SK-N-SH (cell line): Measurements from ENCODE around the gene FYB1. TPM values are rescaled to one million over a fixed set of nuclear protein-coding genes. Genes with fewer than 3 reads are reported as not detected.

Source experiments
- CTCF ChIA-PET: fragments of 300-600, 350-600 bp; formaldehyde crosslinking; extraction: SDS; loops from one replicate; lab custom pipeline; 2021; lab: Yijun Ruan, JAX
- POLR2A ChIA-PET: fragments of 350-600 bp; sonication (Branson Sonifier 250); formaldehyde crosslinking; extraction: SDS; loops from one replicate; lab custom pipeline; 2020; ENCODE audit warnings: antibody characterized with exemption, inconsistent platforms; lab: Yijun Ruan, JAX
- DNase-seq: peaks from one replicate; pipeline ENCODE4 v3.0.0; 2012
- H2AFZ ChIP-seq: fragments of 200-600 bp; sonication (generic); 2 replicates; pipeline ENCODE4 v1.8.1; 2016; ENCODE audit warnings: antibody characterized with exemption, mild to moderate bottlenecking, low read depth
- H3F3A ChIP-seq: fragments of 200-600 bp; sonication (generic); replicated peaks from 2 replicates; pipeline ENCODE3; 2016; ENCODE audit warnings: antibody characterized with exemption, mild to moderate bottlenecking; ENCODE audit not compliant: insufficient read depth
- H3K27ac ChIP-seq, 2 experiments: fragments of 200-500 bp in 1 of 2; fragments of 200-600 bp in 1 of 2; sonication (Bioruptor generic) in 1 of 2; sonication (generic), shearing (Covaris generic) in 1 of 2; 2 replicates each; pipeline versions ENCODE4 v1.5.1 to v1.6.1; 2014 to 2016; ENCODE audit warnings: low read depth in 2 of 2, inconsistent platforms in 1 of 2, low read length in 1 of 2, mild to moderate bottlenecking in 1 of 2, mixed read lengths in 1 of 2
- H3K27me3 ChIP-seq: fragments of 200-600 bp; sonication (generic), shearing (Covaris generic); 2 replicates; pipeline ENCODE4 v1.6.1; 2016; ENCODE audit warnings: mixed run types; ENCODE audit not compliant: insufficient read depth
- H3K36me3 ChIP-seq, 2 experiments: fragments of 200-500 bp in 1 of 2; fragments of 200-600 bp in 1 of 2; sonication (Bioruptor generic) in 1 of 2; sonication (generic) in 1 of 2; replicated peaks in 1 of 2; 2 replicates each; pipeline versions ENCODE3 to v1.5.1; 2014 to 2016; ENCODE audit warnings: low read length in 1 of 2, mild to moderate bottlenecking in 1 of 2; ENCODE audit not compliant: insufficient read depth in 2 of 2, control insufficient read depth in 1 of 2
- H3K4me1 ChIP-seq, 2 experiments: fragments of 200-500 bp in 1 of 2; fragments of 200-600 bp in 1 of 2; sonication (Bioruptor generic) in 1 of 2; sonication (generic), shearing (Covaris generic) in 1 of 2; 2 replicates each; pipeline versions ENCODE4 v1.5.1 to v1.6.1; 2014 to 2016; ENCODE audit warnings: low read depth in 1 of 2, low read length in 1 of 2, mixed run types in 1 of 2; ENCODE audit not compliant: insufficient read depth in 2 of 2, control insufficient read depth in 1 of 2
- H3K4me2 ChIP-seq: fragments of 200-600 bp; sonication (generic), shearing (Covaris generic); 2 replicates; pipeline ENCODE4 v1.6.1; 2017; ENCODE audit warnings: mixed run types
- H3K4me3 ChIP-seq, 2 experiments: fragments of 200-500 bp in 1 of 2; fragments of 200-600 bp in 1 of 2; sonication (Bioruptor generic) in 1 of 2; sonication (generic), shearing (Covaris generic) in 1 of 2; 2 replicates each; pipeline versions ENCODE4 v1.5.1 to v1.8.1; 2014 to 2016; ENCODE audit warnings: low read depth in 2 of 2, inconsistent platforms in 1 of 2, low read length in 1 of 2, mild to moderate bottlenecking in 1 of 2, mixed read lengths in 1 of 2, moderate library complexity in 1 of 2
- H3K79me2 ChIP-seq: fragments of 200-600 bp; sonication (generic); 2 replicates; pipeline ENCODE4 v1.8.1; 2017; ENCODE audit warnings: mild to moderate bottlenecking; ENCODE audit not compliant: insufficient read depth
- H3K9ac ChIP-seq: fragments of 200-600 bp; sonication (generic); 2 replicates; pipeline ENCODE4 v1.6.1; 2017; ENCODE audit warnings: mixed run types
- H3K9me2 ChIP-seq: fragments of 200-600 bp; sonication (generic); 2 replicates; pipeline ENCODE4 v1.6.1; 2017; ENCODE audit warnings: mixed run types
- H3K9me3 ChIP-seq: fragments of 200-600 bp; sonication (generic); 2 replicates; pipeline ENCODE4 v1.6.1; 2017; ENCODE audit warnings: mixed run types, mild to moderate bottlenecking, moderate library complexity
- H4K20me1 ChIP-seq: fragments of 200-600 bp; sonication (generic); 2 replicates; pipeline ENCODE4 v1.6.1; 2017; ENCODE audit warnings: mild to moderate bottlenecking, mixed run types; ENCODE audit not compliant: insufficient read depth
- CHD2 ChIP-seq: fragments of 150-350 bp; IDR thresholded peaks from 2 replicates; pipeline ENCODE4 v1.6.1; 2018; ENCODE audit warnings: low read length; ENCODE audit not compliant: partially characterized antibody
- CTCF ChIP-seq: fragments of 200-600 bp; sonication (generic); IDR thresholded peaks from 2 replicates; pipeline ENCODE4 v1.6.1; 2017; ENCODE audit warnings: antibody characterized with exemption, mild to moderate bottlenecking, moderate library complexity
- ELF1 ChIP-seq: IDR thresholded peaks from 2 replicates; pipeline ENCODE4 v1.4.0; 2012
- EP300 ChIP-seq, 2 experiments: IDR thresholded peaks; 2 replicates each; pipeline versions ENCODE4 v1.4.0 to v1.6.1; 2012; ENCODE audit warnings: borderline replicate concordance in 1 of 2, low read depth in 1 of 2, low read length in 1 of 2
- GATA2 ChIP-seq: sonication (generic); formaldehyde crosslinking; IDR thresholded peaks from 2 replicates; pipeline ENCODE4 v1.5.0; 2020; ENCODE audit warnings: mild to moderate bottlenecking, missing genetic modification reagents
- IRF3 ChIP-seq: fragments of 150-350 bp; IDR thresholded peaks from 2 replicates; pipeline ENCODE4 v1.6.1; 2016; ENCODE audit warnings: mild to moderate bottlenecking, low read depth, low read length
- JUND ChIP-seq: IDR thresholded peaks from 2 replicates; pipeline ENCODE4 v1.4.0; 2012
- MAX ChIP-seq: IDR thresholded peaks from 2 replicates; pipeline ENCODE4 v1.4.0; 2012; ENCODE audit warnings: low read depth
- MXI1 ChIP-seq: IDR thresholded peaks from 2 replicates; pipeline ENCODE4 v1.6.1; 2012; ENCODE audit warnings: mild to moderate bottlenecking, low read depth, low read length, improper control_type of control experiment
- NFIC ChIP-seq: IDR thresholded peaks from 2 replicates; pipeline ENCODE4 v1.4.0; 2012; ENCODE audit warnings: borderline replicate concordance
- PBX3 ChIP-seq: IDR thresholded peaks from 2 replicates; pipeline ENCODE4; 2012
- POLR2AphosphoS5 ChIP-seq: IDR thresholded peaks from 2 replicates; pipeline ENCODE4 v1.6.1; 2012; ENCODE audit warnings: low read depth, low read length
- RCOR1 ChIP-seq: fragments of 150-350 bp; IDR thresholded peaks from 2 replicates; pipeline ENCODE4 v1.6.1; 2017; ENCODE audit warnings: antibody characterized with exemption, low read length
- RXRA ChIP-seq: IDR thresholded peaks from 2 replicates; pipeline ENCODE4 v1.4.0; 2012; ENCODE audit warnings: low read depth, mild to moderate bottlenecking, borderline replicate concordance
- SIN3A ChIP-seq: IDR thresholded peaks from 2 replicates; pipeline ENCODE4 v1.6.1; 2012; ENCODE audit warnings: low read depth, mild to moderate bottlenecking, low read length, moderate library complexity, borderline replicate concordance
- TAF1 ChIP-seq: IDR thresholded peaks from 2 replicates; pipeline ENCODE4 v1.6.1; 2012; ENCODE audit warnings: low read depth, mild to moderate bottlenecking, low read length, moderate library complexity, borderline replicate concordance
- TCF12 ChIP-seq: IDR thresholded peaks from 2 replicates; pipeline ENCODE4 v1.4.0; 2012
- USF1 ChIP-seq: IDR thresholded peaks from 2 replicates; pipeline ENCODE4 v1.4.0; 2012; ENCODE audit warnings: low read depth, borderline replicate concordance
- USF2 ChIP-seq: fragments of 150-350 bp; IDR thresholded peaks from 2 replicates; pipeline ENCODE4 v1.6.1; 2017; ENCODE audit warnings: antibody characterized with exemption, low read length, low read depth, borderline replicate concordance
- WGBS: methylation state at CpG from one replicate; pipeline ENCODE4 v1.1.6; 2017; ENCODE audit warnings: low lambda C conversion rate; 5-methylcytosine and 5-hydroxymethylcytosine counted together
- polyA plus RNA-seq, 3 experiments: library from polyadenylated mRNA; depleted of rRNA; stranded (reverse); fragments of >200 nt; gene quantifications; 2 replicates each; pipeline ENCODE4 v1.2.3, GENCODE V29; 2012

Gene FYB1
- polyA plus RNA-seq, 1 of the 3 experiments (the other 2 are of a cell fraction), result not detected

- TF ChIP-seq USF1, result no peak
Measured at GRCh38 chr5:39228596-39228995, 9.2 kb upstream of the FYB1 start (continued).

GRCh38 chr5:39226558-39226957 lies 7.2 kb upstream of the FYB1 start:
- Histone ChIP-seq H4K20me1 (no peaks in the 10 kb centered on the region), H3K4me1 (no peaks in the 10 kb centered on the region), H3K9ac (no peak overlapping the region)
- no peak for DNase-seq
- TF ChIP-seq NFIC, result no peak
- no peak for TF ChIP-seq RCOR1
- no peak for TF ChIP-seq SIN3A
- no peak for TF ChIP-seq PBX3
- TF ChIP-seq EP300 (IDR thresholded peaks at IDR 0.05; ENCODE audit: borderline replicate concordance in 1 of 2, low read depth in 1 of 2, low read length in 1 of 2), result no peak
- no peak for TF ChIP-seq ELF1
- TF ChIP-seq MAX, result no peak
- no peak for TF ChIP-seq CHD2
- no peak for TF ChIP-seq POLR2AphosphoS5
- no peak for TF ChIP-seq TAF1
- TF ChIP-seq IRF3, result no peak
- no peak for TF ChIP-seq TCF12
- no peak for TF ChIP-seq GATA2
- TF ChIP-seq, all 33 proteins: peak for 0
- Histone ChIP-seq H3K4me2 (no peak overlapping the region), H3K9me3 (no peaks in the 10 kb centered on the region), H3K27ac (no peak overlapping the region), H3K27me3 (no peaks in the 10 kb centered on the region; the same call in 1 of the 2 replicates), H3F3A (no peaks in the 10 kb centered on the region), H2AFZ (no peak overlapping the region), H3K9me2 (no peaks in the 10 kb centered on the region), H3K36me3 (no peaks in the 10 kb centered on the region), H3K79me2 (no peaks in the 10 kb centered on the region), H3K4me3 (no peak overlapping the region)
- ChIA-PET CTCF (interaction anchor here (2.2 kb wide), 1 partner anchor 9 kb away, joined by 17 read pairs; no protein-coding TSS in a partner anchor), POLR2A (no interaction called here)
- WGBS, result 11% methylated on average over 1 of the region's 1 CpG

- no peaks in the 10 kb centered on the region for H4K20me1 ChIP-seq
- DNase-seq, result no peak
- H3K36me3 ChIP-seq, result no peaks in the 10 kb centered on the region
- WGBS, result 10% methylated on average over 3 of the region's 3 CpGs
- no peak overlapping the region for H3K27ac ChIP-seq
- H2AFZ ChIP-seq, result no peak overlapping the region
- H3K4me1 ChIP-seq, result no peaks in the 10 kb centered on the region
- H3K4me2 ChIP-seq, result no peak overlapping the region
- POLR2A ChIA-PET, result no interaction called here
- TF ChIP-seq RXRA (no peak), MXI1 (no peak), JUND (no peak), USF2 (no peak), MAX (no peak), CTCF (no peak), ELF1 (no peak)
- TF ChIP-seq, all 33 proteins: peak for 0
- Histone ChIP-seq H3K9me2 (no peaks in the 10 kb centered on the region), H3K9ac (no peak overlapping the region), H3K9me3 (no peaks in the 10 kb centered on the region), H3K27me3 (no peaks in the 10 kb centered on the region; the same call in 1 of the 2 replicates), H3K4me3 (no peak overlapping the region), H3F3A (no peaks in the 10 kb centered on the region), H3K79me2 (no peaks in the 10 kb centered on the region)
- CTCF ChIA-PET, result interaction anchor here (2.2 kb wide), 1 partner anchor 9 kb away, joined by 17 read pairs; no protein-coding TSS in a partner anchor
Measured at GRCh38 chr5:39226100-39226451, 6.7 kb upstream of the FYB1 start.
